Lung (tissue), 12 donors: ENCODE data around the gene ABHD5. TPM values are rescaled to one million over a fixed set of nuclear protein-coding genes. Genes with fewer than 3 reads are reported as not detected.

Experiments used
- ATAC-seq: fragments of 200-7000 bp; cut with Tn5 transposase; one replicate; pipeline ENCODE4 v1.9.1; 2020; ENCODE audit warnings: moderate number of reproducible peaks; ENCODE audit not compliant: insufficient read depth, low FRiP score
- DNase-seq, 3 donors: peaks; one replicate each; pipeline ENCODE4 v3.0.0-alpha.2; 2013 to 2017
- H3K27ac ChIP-seq, 2 donors: one replicate each; pipeline ENCODE4 v1.5.1; 2013; ENCODE audit warnings: mild to moderate bottlenecking in 2 of 2, moderate library complexity in 2 of 2, control low read depth in 1 of 2, inconsistent platforms in 1 of 2, low read depth in 1 of 2, low read length in 1 of 2
- H3K27me3 ChIP-seq, 3 donors: one replicate each; pipeline ENCODE4 v1.5.1; 2013; ENCODE audit warnings: low read length in 2 of 3; ENCODE audit not compliant: control insufficient read depth in 3 of 3, insufficient read depth in 3 of 3
- H3K36me3 ChIP-seq, 4 donors: one replicate each; pipeline ENCODE4 v1.5.1; 2013; ENCODE audit warnings: low read length in 4 of 4, mild to moderate bottlenecking in 1 of 4, moderate library complexity in 1 of 4; ENCODE audit not compliant: control insufficient read depth in 4 of 4, insufficient read depth in 4 of 4
- H3K4me1 ChIP-seq, 5 donors: one replicate each; pipeline ENCODE4 v1.5.1; 2013; ENCODE audit warnings: low read length in 5 of 5, mild to moderate bottlenecking in 2 of 5, moderate library complexity in 1 of 5; ENCODE audit not compliant: control insufficient read depth in 5 of 5, insufficient read depth in 5 of 5
- H3K4me3 ChIP-seq: one replicate; pipeline ENCODE4 v1.5.1; 2013; ENCODE audit warnings: mild to moderate bottlenecking, control low read depth, moderate library complexity
- H3K9ac ChIP-seq, 2 donors: one replicate each; pipeline ENCODE4 v1.5.1; 2013; ENCODE audit warnings: low read length in 2 of 2, control low read depth in 1 of 2; ENCODE audit not compliant: insufficient read depth in 1 of 2
- H3K9me3 ChIP-seq, 4 donors: one replicate each; pipeline ENCODE4 v1.5.1; 2013; ENCODE audit warnings: low read length in 3 of 4, mild to moderate bottlenecking in 1 of 4, moderate library complexity in 1 of 4; ENCODE audit not compliant: control insufficient read depth in 4 of 4, insufficient read depth in 3 of 4
- CTCF ChIP-seq: IDR thresholded peaks from 2 replicates; pipeline ENCODE4 v1.5.1; 2012; ENCODE audit warnings: mild to moderate bottlenecking; ENCODE audit errors: control extremely low read depth, extremely low read depth
- WGBS, 2 donors: extraction: QIAGEN DNeasy Blood & Tissue Kit; methylation state at CpG; one replicate each; pipeline ENCODE4 v1.1.7; 2013; 5-methylcytosine and 5-hydroxymethylcytosine counted together
- polyA plus RNA-seq, 2 donors: library from polyadenylated mRNA; stranded (reverse); fragments of 200-250 nt; gene quantifications; one replicate each; pipeline ENCODE4 v1.2.1, GENCODE V29; 2013
- total RNA-seq, 2 donors: library from RNA; depleted of rRNA in 1 of 2; stranded (reverse); fragments of >200 nt in 1 of 2; gene quantifications; one replicate each; pipeline ENCODE4 v1.2.1, GENCODE V29; 2014 to 2021
- donor health status: control.
- donor health status: control.
- donor health status: Bipolar disorder and iron deficiency.
- donor health status: healthy.
- donor health status: DM: yes; HTN: yes; CAD: no.

Gene ABHD5
- total and polyA plus RNA-seq, 4 donors, result 18.3 to 31.4 (median 30.9) TPM

- Histone ChIP-seq H3K9ac (no peak overlapping the region), H3K36me3 (no peaks in the 10 kb centered on the region), H3K4me1 (peaks cover 0 to 9% (median 2%) of the 10 kb centered on the region in 5 donors), H3K4me3 (no peak overlapping the region), H3K27ac (no peak overlapping the region), H3K27me3 (no peaks in the 10 kb centered on the region), H3K9me3 (peaks cover 0 to 9% (median 2%) of the 10 kb centered on the region in 4 donors)
- WGBS, 2 donors, result 79 to 90% methylated on average over 5 of the region's 5 CpGs
- ATAC-seq (no peak), DNase-seq (no peak)
- no peak for TF ChIP-seq CTCF
Measured at GRCh38 chr3:43748645-43749044, 57.9 kb downstream of the ABHD5 start.

- ATAC-seq, result no peak
- Histone ChIP-seq H3K36me3 (no peaks in the 10 kb centered on the region), H3K4me1 (peaks cover 0 to 7% (median 6%) of the 10 kb centered on the region in 5 donors), H3K27me3 (no peaks in the 10 kb centered on the region), H3K9me3 (peaks cover 0 to 2% (median 0%) of the 10 kb centered on the region in 4 donors), H3K9ac (no peak overlapping the region), H3K27ac (no peak overlapping the region), H3K4me3 (no peak overlapping the region)
- DNase-seq, result no peak
- WGBS, 2 donors, result 95 to 98% methylated on average over 3 of the region's 3 CpGs
- TF ChIP-seq CTCF, result no peak
Measured at GRCh38 chr3:43752905-43753304, 62.2 kb downstream of the ABHD5 start.

- Histone ChIP-seq H3K36me3 (no peaks in the 10 kb centered on the region), H3K27me3 (no peaks in the 10 kb centered on the region), H3K4me1 (peaks cover 0 to 9% (median 7%) of the 10 kb centered on the region in 5 donors), H3K9me3 (peaks cover 0 to 2% (median 0%) of the 10 kb centered on the region in 4 donors), H3K27ac (no peak overlapping the region), H3K9ac (no peak overlapping the region), H3K4me3 (no peak overlapping the region)
- no peak for TF ChIP-seq CTCF
- 75 to 82% methylated on average over 5 of the region's 5 CpGs for WGBS, 2 donors
- peak in 1 of 3 donors; percentile 36 for DNase-seq
- ATAC-seq, result no peak
Measured at GRCh38 chr3:43753741-43754715, 63.3 kb downstream of the ABHD5 start.
